Gastrocnemius medialis (tissue), 4 donors: ENCODE data around the gene SEMA3C. TPM values are rescaled to one million over a fixed set of nuclear protein-coding genes. Genes with fewer than 3 reads are reported as not detected.

Experiments used
- ATAC-seq, 2 donors: fragments of 150-250 bp; one replicate each; pipeline ENCODE4 v1.9.1; 2016
- DNase-seq, 2 donors: peaks; one replicate each; pipeline ENCODE4 v3.0.0-alpha.2; 2019
- H3K27ac ChIP-seq, 4 donors: fragments of 200-600 bp; sonication (generic); 1 replicate in 1 of 4; 2 replicates in 3 of 4; pipeline ENCODE4 v1.5.1; 2016 to 2018; ENCODE audit warnings: mild to moderate bottlenecking in 2 of 4, moderate library complexity in 1 of 4
- H3K27me3 ChIP-seq, 3 donors: fragments of 200-600 bp; sonication (generic) in 2 of 3; 1 replicate in 1 of 3; 2 replicates in 2 of 3; pipeline versions ENCODE4 v1.5.1 to v1.6.0; 2016 to 2019; ENCODE audit warnings: mild to moderate bottlenecking in 1 of 3, moderate library complexity in 1 of 3
- H3K36me3 ChIP-seq, 2 donors: fragments of 200-600 bp; sonication (generic) in 1 of 2; one replicate each; pipeline ENCODE4 v1.5.1; 2017 to 2018
- H3K4me1 ChIP-seq, 2 donors: fragments of 200-600 bp; sonication (generic) in 1 of 2; one replicate each; pipeline ENCODE4 v1.5.1; 2016 to 2017; ENCODE audit warnings: mild to moderate bottlenecking in 2 of 2
- H3K4me3 ChIP-seq, 4 donors: fragments of 200-600 bp; sonication (generic) in 3 of 4; 1 replicate in 1 of 4; 2 replicates in 3 of 4; pipeline ENCODE4 v1.5.1; 2016 to 2019; ENCODE audit warnings: mild to moderate bottlenecking in 2 of 4
- H3K9me3 ChIP-seq, 3 donors: fragments of 200-600 bp; sonication (generic) in 2 of 3; 1 replicate in 1 of 3; 2 replicates in 2 of 3; pipeline ENCODE4 v1.5.1; 2016 to 2019
- POLR2A ChIP-seq, 2 donors: fragments of 450-650 bp; IDR thresholded peaks; one replicate each; pipeline ENCODE4 v1.6.1; 2017; ENCODE audit warnings: antibody characterized with exemption in 2 of 2, mild to moderate bottlenecking in 2 of 2, moderate library complexity in 2 of 2
- in situ Hi-C, 4 donors: fragments of 200-750 bp; cut with MboI; loops; one replicate each; pipeline versions ENCODE4 v1.15.0 to v1.8.0; 2017; ENCODE audit warnings: low sequenced_read_pairs in 4 of 4
- intact Hi-C: fragments of 100-400 bp; cut with DNase I; formaldehyde crosslinking; loops from one replicate; pipeline ENCODE4 v1.15.1; 2023; ENCODE audit warnings: low total_unique reads
- total RNA-seq, 4 donors: library from RNA; depleted of rRNA; stranded (reverse); fragments of >200 nt; gene quantifications; one replicate each; pipeline versions ENCODE4 v1.1.0 to v1.2.3, GENCODE V29; 2016
- TF ChIP-seq, protein P1 (sequence below), 5 experiments: fragments of 450-650 bp in 3 of 5; fragments of 200-600 bp in 2 of 5; sonication (generic) in 2 of 5; IDR thresholded peaks in 4 of 5; conservative IDR thresholded peaks in 1 of 5; 1 replicate in 4 of 5; 2 replicates in 1 of 5; pipeline ENCODE4 v1.5.1; 2016 to 2019; ENCODE audit warnings: antibody characterized with exemption in 5 of 5, mild to moderate bottlenecking in 3 of 5, moderate library complexity in 3 of 5

SEMA3C gene
- total RNA-seq, 4 donors from 2014 or later, result 5.4 to 58.5 (median 30.3) TPM

DNA sequence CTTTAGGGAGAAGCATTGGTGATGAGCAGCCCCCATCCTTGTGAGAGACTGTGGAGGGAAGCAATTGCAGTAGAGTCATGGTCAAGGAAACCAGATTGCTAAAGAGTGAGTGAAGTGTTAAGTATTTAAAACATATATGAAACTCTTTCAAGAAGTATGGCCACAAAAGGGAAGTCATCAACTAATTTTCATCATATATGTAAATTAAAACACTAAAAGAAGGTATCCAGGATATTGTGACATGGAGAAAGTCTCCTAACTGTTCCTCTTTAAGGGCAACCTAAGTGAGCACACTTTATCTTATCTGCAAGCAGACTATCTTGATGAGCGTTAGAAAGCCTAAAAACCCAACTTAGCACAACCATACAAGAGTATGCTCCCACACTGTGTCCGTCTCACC, 210.7 kb downstream of the SEMA3C start:
- in situ Hi-C loops (loop anchor here in 3 of 4 donors (10.0 to 25.0 kb wide), 2 partner anchors 554 to 757 kb away; no protein-coding TSS in a partner anchor), intact Hi-C loops (no loop called here)
- Histone ChIP-seq H3K9me3 (no peaks in the 10 kb centered on the region), H3K27me3 (no peaks in the 10 kb centered on the region), H3K4me1 (no peaks in the 10 kb centered on the region), H3K36me3 (no peaks in the 10 kb centered on the region), H3K27ac (no peak overlapping the region), H3K4me3 (no peak overlapping the region)
- ATAC-seq (no peak), DNase-seq (no peak)
- TF ChIP-seq, protein P1, sequence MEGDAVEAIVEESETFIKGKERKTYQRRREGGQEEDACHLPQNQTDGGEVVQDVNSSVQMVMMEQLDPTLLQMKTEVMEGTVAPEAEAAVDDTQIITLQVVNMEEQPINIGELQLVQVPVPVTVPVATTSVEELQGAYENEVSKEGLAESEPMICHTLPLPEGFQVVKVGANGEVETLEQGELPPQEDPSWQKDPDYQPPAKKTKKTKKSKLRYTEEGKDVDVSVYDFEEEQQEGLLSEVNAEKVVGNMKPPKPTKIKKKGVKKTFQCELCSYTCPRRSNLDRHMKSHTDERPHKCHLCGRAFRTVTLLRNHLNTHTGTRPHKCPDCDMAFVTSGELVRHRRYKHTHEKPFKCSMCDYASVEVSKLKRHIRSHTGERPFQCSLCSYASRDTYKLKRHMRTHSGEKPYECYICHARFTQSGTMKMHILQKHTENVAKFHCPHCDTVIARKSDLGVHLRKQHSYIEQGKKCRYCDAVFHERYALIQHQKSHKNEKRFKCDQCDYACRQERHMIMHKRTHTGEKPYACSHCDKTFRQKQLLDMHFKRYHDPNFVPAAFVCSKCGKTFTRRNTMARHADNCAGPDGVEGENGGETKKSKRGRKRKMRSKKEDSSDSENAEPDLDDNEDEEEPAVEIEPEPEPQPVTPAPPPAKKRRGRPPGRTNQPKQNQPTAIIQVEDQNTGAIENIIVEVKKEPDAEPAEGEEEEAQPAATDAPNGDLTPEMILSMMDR (IDR thresholded peaks at IDR 0.05 in 4 of 5, conservative IDR thresholded peaks at IDR 0.05 in 1 of 5), result no peak
- no peak for TF ChIP-seq POLR2A (IDR thresholded peaks at IDR 0.05)

DNA sequence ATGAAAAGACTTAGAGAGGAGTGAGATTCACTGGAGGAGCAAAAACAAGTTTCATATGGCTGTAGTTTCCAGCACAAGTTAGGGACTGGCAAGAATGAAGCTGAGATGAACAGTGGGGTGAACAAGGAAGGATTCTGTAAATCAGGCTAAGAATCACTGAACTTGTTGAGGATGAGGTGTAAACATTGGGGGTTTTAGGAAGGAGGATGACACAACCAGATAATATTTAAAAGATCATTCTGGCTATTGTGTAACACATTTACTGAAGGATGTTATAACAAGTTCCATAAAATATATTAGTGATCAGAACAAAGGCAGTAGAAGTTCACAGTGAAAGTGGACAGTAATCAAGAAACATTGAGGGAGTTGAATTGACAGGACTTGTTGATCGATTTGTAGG, 211.5 kb downstream of the SEMA3C start:
- H3K27ac ChIP-seq, result no peak overlapping the region
- H3K4me3 ChIP-seq, result no peak overlapping the region
- H3K27me3 ChIP-seq, result no peaks in the 10 kb centered on the region
- ATAC-seq (no peak), DNase-seq (no peak)
- H3K4me1 ChIP-seq, result no peaks in the 10 kb centered on the region
- TF ChIP-seq, protein P1 (IDR thresholded peaks at IDR 0.05 in 4 of 5, conservative IDR thresholded peaks at IDR 0.05 in 1 of 5), result no peak
- TF ChIP-seq POLR2A (IDR thresholded peaks at IDR 0.05), result no peak
- H3K9me3 ChIP-seq, result no peaks in the 10 kb centered on the region
- no peaks in the 10 kb centered on the region for H3K36me3 ChIP-seq
- intact Hi-C loops (no loop called here), in situ Hi-C loops (loop anchor here in 3 of 4 donors (10.0 to 25.0 kb wide), 2 partner anchors 555 to 757 kb away; no protein-coding TSS in a partner anchor)

DNA sequence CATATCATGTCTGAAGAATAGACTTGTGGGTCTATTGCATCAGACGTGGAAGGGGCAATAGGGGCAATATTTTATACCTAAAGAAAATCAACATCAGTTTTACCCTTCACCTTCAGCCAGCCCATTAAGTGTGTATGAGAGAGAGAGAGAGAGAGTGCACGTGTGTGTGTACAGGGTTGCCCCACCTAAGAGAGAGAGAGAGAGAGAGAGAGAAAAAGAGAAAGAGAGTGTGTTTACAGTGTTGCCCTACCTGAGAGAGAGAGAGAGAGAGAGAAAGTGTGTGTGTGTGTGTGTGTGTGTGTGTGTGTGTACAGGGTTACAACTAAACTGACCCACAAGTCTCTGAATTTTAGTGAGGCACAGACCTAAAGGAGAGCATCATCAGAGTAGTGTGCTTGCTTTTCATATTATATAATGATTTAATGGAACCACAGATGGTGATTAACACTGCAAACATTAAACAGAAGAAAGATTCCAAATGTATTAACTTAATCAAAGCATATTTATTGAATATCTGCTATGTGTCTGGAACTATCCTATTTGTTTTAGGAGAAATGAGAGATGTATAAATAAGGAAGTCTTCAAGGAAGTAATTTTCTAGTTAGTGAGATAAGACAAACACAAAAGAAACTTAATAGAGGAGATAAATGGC, 213.6 kb downstream of the SEMA3C start:
- Histone ChIP-seq H3K4me3 (no peak overlapping the region), H3K27me3 (no peaks in the 10 kb centered on the region), H3K9me3 (no peaks in the 10 kb centered on the region), H3K4me1 (no peaks in the 10 kb centered on the region), H3K36me3 (no peaks in the 10 kb centered on the region), H3K27ac (no peak overlapping the region)
- intact Hi-C loops, result no loop called here
- ATAC-seq (no peak), DNase-seq (no peak)
- in situ Hi-C loops, result loop anchor here in 3 of 4 donors (10.0 to 25.0 kb wide), 2 partner anchors 557 to 760 kb away; no protein-coding TSS in a partner anchor
- TF ChIP-seq, protein P1 (IDR thresholded peaks at IDR 0.05 in 4 of 5, conservative IDR thresholded peaks at IDR 0.05 in 1 of 5), result no peak
- TF ChIP-seq POLR2A (IDR thresholded peaks at IDR 0.05), result no peak

DNA sequence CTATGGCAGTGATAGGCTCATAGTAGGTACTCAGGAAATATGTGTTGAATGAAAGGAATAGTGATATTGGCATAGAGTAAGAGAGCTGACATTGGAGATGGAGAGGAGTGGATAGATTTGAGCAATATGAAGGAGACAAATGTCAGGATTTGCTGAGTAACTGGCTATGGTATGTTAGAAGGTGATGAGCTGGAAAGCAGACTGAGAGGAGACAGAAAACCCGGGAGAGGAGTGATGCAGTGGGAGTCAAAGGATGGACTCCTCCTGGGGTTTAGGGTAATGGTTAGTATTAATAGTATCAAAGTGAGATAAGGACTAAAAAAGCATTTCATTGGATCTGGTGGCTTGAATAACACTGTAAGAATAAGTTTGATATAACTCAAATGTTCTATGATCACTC, 215.6 kb downstream of the SEMA3C start:
- in situ Hi-C loops, result loop anchor here (5.0 to 25.0 kb wide), 4 partner anchors 559 to 769 kb away; no protein-coding TSS in a partner anchor
- no peak for TF ChIP-seq POLR2A (IDR thresholded peaks at IDR 0.05)
- TF ChIP-seq, protein P1 (IDR thresholded peaks at IDR 0.05 in 4 of 5, conservative IDR thresholded peaks at IDR 0.05 in 1 of 5), result no peak

More for the DNA sequence above, 215.6 kb downstream of the SEMA3C start:
- no peaks in the 10 kb centered on the region for H3K4me1 ChIP-seq
- H3K9me3 ChIP-seq, result no peaks in the 10 kb centered on the region
- H3K4me3 ChIP-seq, result no peak overlapping the region
- H3K27me3 ChIP-seq, result no peaks in the 10 kb centered on the region
- no peak overlapping the region for H3K27ac ChIP-seq
- ATAC-seq (no peak), DNase-seq (no peak)
- intact Hi-C loops, result no loop called here
- no peaks in the 10 kb centered on the region for H3K36me3 ChIP-seq
